Parathyroid adenoma (tissue), 2 donors: ENCODE measurements around the gene RASSF1.

Experiments used
- H2AFZ ChIP-seq: fragments of 300-600 bp; sonication (generic); one replicate; pipeline ENCODE4 v1.7.0; 2017; ENCODE audit warnings: antibody characterized with exemption, mild to moderate bottlenecking
- H3K27ac ChIP-seq: fragments of 300-600 bp; sonication (generic); one replicate; pipeline ENCODE4 v1.7.0; 2017
- H3K27me3 ChIP-seq: fragments of 300-600 bp; sonication (generic); one replicate; pipeline ENCODE4 v1.7.0; 2017; ENCODE audit warnings: low read length; ENCODE audit not compliant: control insufficient read depth, insufficient read depth
- H3K36me3 ChIP-seq: fragments of 300-600 bp; sonication (generic); one replicate; pipeline ENCODE4 v1.7.0; 2017; ENCODE audit warnings: low read length; ENCODE audit not compliant: control insufficient read depth, insufficient read depth
- H3K4me1 ChIP-seq: fragments of 300-600 bp; sonication (generic); one replicate; pipeline ENCODE4 v1.7.0; 2017; ENCODE audit warnings: control low read depth
- H3K4me2 ChIP-seq: fragments of 300-600 bp; sonication (generic); one replicate; pipeline ENCODE4 v1.7.0; 2017; ENCODE audit warnings: low read length
- H3K4me3 ChIP-seq: fragments of 300-600 bp; sonication (generic); one replicate; pipeline ENCODE4 v1.7.0; 2017; ENCODE audit warnings: low read depth, low read length
- H3K79me2 ChIP-seq: fragments of 300-600 bp; sonication (generic); one replicate; pipeline ENCODE4 v1.7.0; 2017; ENCODE audit warnings: control low read depth
- H3K9ac ChIP-seq: fragments of 300-600 bp; sonication (generic); one replicate; pipeline ENCODE4 v1.7.0; 2017; ENCODE audit warnings: mild to moderate bottlenecking
- H3K9me3 ChIP-seq: fragments of 300-600 bp; sonication (generic); one replicate; pipeline ENCODE4 v1.7.0; 2017; ENCODE audit warnings: low read length; ENCODE audit not compliant: control insufficient read depth
- TF ChIP-seq, protein P1 (sequence below): fragments of 300-600 bp; sonication (generic); IDR thresholded peaks from one replicate; pipeline ENCODE4 v1.7.0; 2017; ENCODE audit warnings: antibody characterized with exemption, mild to moderate bottlenecking
- donor health status: primary hyperparathyroidism.

The RASSF1 gene

GRCh38 chr3:50356553-50356952, 15.9 kb upstream of the RASSF1 start:
- H3K4me1 ChIP-seq = peaks cover 38% of the 10 kb centered on the region
- peak overlapping the region; percentile 85 for H3K4me3 ChIP-seq

GRCh38 chr3:50355829-50356552, 15.4 kb upstream of the RASSF1 start:
- Histone ChIP-seq H3K4me2 (peak overlapping the region; percentile 95), H3K4me1 (peaks cover 42% of the 10 kb centered on the region), H3K9ac (no peak overlapping the region), H3K36me3 (no peaks in the 10 kb centered on the region), H3K79me2 (peaks cover 37% of the 10 kb centered on the region), H3K4me3 (peak overlapping the region; percentile 85), H3K27ac (no peak overlapping the region), H3K9me3 (no peaks in the 10 kb centered on the region), H3K27me3 (no peaks in the 10 kb centered on the region), H2AFZ (no peak overlapping the region)
- TF ChIP-seq, protein P1, sequence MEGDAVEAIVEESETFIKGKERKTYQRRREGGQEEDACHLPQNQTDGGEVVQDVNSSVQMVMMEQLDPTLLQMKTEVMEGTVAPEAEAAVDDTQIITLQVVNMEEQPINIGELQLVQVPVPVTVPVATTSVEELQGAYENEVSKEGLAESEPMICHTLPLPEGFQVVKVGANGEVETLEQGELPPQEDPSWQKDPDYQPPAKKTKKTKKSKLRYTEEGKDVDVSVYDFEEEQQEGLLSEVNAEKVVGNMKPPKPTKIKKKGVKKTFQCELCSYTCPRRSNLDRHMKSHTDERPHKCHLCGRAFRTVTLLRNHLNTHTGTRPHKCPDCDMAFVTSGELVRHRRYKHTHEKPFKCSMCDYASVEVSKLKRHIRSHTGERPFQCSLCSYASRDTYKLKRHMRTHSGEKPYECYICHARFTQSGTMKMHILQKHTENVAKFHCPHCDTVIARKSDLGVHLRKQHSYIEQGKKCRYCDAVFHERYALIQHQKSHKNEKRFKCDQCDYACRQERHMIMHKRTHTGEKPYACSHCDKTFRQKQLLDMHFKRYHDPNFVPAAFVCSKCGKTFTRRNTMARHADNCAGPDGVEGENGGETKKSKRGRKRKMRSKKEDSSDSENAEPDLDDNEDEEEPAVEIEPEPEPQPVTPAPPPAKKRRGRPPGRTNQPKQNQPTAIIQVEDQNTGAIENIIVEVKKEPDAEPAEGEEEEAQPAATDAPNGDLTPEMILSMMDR = no peak

More at GRCh38 chr3:50356553-50356952, 15.9 kb upstream of the RASSF1 start:
- Histone ChIP-seq H3K27me3 (no peaks in the 10 kb centered on the region), H3K4me2 (peak overlapping the region; percentile 95), H3K36me3 (no peaks in the 10 kb centered on the region), H3K9me3 (no peaks in the 10 kb centered on the region), H2AFZ (no peak overlapping the region), H3K27ac (no peak overlapping the region), H3K79me2 (peaks cover 32% of the 10 kb centered on the region), H3K9ac (no peak overlapping the region)
- TF ChIP-seq, protein P1 = no peak

GRCh38 chr3:50354850-50355249, 14.2 kb upstream of the RASSF1 start:
- Histone ChIP-seq H2AFZ (no peak overlapping the region), H3K79me2 (peaks cover 41% of the 10 kb centered on the region), H3K4me1 (peaks cover 46% of the 10 kb centered on the region), H3K4me2 (no peak overlapping the region), H3K4me3 (no peak overlapping the region), H3K27me3 (no peaks in the 10 kb centered on the region), H3K36me3 (no peaks in the 10 kb centered on the region), H3K9ac (no peak overlapping the region), H3K9me3 (no peaks in the 10 kb centered on the region), H3K27ac (no peak overlapping the region)
- TF ChIP-seq, protein P1 = no peak

GRCh38 chr3:50354186-50354764, 13.6 kb upstream of the RASSF1 start:
- Histone ChIP-seq H3K9ac (no peak overlapping the region), H3K9me3 (no peaks in the 10 kb centered on the region), H3K4me1 (peaks cover 52% of the 10 kb centered on the region), H3K27ac (no peak overlapping the region), H3K27me3 (no peaks in the 10 kb centered on the region), H3K4me3 (no peak overlapping the region), H3K4me2 (no peak overlapping the region), H3K79me2 (peaks cover 45% of the 10 kb centered on the region), H3K36me3 (no peaks in the 10 kb centered on the region), H2AFZ (no peak overlapping the region)
- TF ChIP-seq, protein P1 = no peak
